NK-92 (cell line): Measurements from ENCODE around the gene ADD1.

ENCODE experiments used
- DNase-seq: peaks from one replicate; lab custom pipeline; 2025; ENCODE audit not compliant: unreplicated experiment; lab: John Stamatoyannopoulos, UW

The ADD1 gene

GRCh38 chr4:2858451-2859217, 15.0 kb downstream of the ADD1 start:
- no peak for DNase-seq

- no peak for DNase-seq
Observed at GRCh38 chr4:2859514-2859913, 15.9 kb downstream of the ADD1 start.

DNA sequence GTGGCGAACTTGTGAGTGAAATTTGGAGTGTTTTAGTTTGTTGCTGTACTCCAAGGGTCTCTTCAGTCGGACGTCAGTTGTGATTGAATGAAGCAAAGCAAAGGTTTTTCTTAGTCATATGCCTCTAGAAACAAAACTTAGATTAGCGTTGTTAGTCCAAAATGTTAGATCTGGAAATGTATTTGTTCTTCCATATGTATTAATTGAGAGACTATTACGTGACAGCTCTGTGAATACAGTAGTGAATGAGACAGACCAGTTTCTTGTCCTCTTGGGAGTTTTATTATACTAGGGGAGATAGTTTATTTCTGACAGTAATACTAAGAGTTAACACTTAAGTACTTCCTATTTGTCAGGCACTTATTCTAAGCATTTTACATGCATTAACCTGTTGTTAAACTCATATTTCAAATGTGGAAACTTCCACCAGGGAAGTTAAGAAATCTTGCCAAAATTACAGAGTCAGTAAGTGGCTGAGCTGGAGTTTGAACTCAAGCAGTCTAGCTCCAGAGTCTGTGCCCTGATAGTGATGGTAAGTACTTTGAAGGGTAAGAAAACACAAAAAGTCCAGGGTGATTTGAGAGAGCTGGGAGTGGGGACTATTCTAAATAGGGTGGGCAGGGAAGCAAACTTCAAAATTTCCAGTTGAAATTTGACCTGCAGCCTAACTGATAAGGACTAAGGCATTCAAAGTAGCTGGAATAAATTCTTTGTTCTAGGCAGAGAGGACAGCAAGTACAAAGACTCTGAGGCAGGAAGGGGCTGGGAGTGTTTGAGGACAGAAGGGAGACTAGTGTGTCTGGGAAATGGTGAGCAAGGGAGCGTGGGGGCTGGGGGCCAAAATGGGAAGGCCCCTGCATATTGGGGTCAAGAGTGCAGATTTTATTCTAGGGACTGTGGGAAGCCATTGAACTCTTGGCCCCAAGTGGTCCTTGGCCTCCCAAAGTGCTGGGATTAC, 17.0 kb downstream of the ADD1 start:
- no peak for DNase-seq

GRCh38 chr4:2861631-2862436, 18.2 kb downstream of the ADD1 start:
- no peak for DNase-seq

DNA sequence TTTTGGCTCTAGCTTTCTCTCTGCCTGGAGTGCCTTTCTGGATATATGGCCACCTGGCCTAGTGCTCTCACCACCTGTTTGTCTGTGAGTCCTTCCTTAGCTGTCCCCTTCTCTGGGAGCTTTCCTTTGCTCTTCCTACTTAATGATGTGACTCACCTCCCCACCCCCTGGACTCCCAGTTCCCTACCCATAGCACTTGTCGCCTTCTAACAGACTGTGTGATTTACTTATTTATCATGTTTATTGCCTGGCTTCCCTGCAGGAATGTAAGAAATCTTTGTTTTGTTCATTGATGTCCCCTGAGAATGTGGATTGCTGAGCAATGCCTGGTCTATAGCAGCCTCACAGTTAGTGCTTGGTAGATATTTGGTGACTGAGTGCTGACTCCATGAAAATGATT, 18.9 kb downstream of the ADD1 start:
- no peak for DNase-seq

DNA sequence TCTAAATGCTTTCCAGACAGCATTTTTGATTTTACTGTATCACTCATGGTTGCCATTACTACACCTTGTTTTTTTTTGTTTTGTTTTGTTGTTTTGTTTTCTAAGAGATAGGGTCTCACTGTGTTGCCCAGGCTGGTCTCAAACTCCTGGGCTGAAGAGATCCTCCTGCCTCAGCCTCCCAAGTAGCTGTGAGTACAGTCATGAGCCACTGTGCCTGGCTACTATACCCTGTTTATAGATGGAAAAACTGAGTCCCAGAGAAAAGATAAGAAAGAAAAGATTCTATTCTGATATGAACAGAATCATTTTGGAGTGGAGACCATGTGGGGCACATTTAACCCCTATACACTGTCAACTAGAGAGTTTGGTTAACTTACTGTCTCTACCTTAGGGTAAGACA, 20.0 kb downstream of the ADD1 start:
- no peak for DNase-seq

DNA sequence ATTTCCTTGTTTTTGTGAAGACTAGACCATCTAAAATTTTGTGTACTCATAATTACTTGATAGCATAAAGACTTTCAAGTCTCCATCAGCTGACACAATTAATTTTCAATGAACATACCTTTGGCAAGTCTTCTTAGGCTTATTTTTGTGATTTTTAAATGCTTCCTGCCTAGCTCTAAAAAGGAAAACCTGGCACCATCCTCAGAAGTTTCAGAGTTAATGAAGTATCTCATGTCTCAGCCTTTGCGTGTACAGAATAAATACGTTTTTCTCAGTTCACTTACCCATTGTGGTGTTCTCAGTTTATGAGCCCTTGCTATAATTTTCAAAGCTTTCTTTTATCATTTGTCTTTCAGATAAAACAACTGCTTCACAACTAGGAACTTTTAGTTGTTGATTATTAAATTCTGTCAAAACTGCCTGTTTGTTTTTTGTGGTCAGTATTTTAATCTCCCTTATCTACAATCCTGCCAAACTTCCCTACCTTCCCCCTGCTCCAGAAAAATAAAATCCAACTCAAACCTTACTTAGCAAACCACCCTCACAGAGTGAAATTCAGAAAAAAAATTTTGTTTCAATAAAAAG, 21.6 kb downstream of the ADD1 start:
- no peak for DNase-seq

- no peak for DNase-seq
Observed at GRCh38 chr4:2866160-2866861, 22.7 kb downstream of the ADD1 start.

DNA sequence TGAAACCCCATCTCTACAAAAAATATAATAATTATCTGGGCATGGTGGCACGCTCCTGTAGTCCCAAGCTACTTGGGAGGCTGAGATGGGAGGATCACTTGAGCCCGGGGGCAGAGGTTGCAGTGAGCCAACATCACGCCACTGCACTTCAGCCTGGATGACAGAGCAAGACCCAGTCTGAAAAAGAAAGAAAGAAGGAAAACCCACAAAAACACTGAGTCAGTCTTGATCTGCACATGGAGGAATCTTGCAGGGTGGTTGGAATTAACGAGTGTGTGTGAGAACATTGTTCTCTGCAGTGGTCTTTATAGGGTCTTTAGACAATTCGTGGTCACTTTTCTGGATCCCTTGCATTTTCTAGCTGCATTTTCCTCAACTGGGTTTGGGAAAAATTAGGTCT, 23.2 kb downstream of the ADD1 start:
- no peak for DNase-seq

GRCh38 chr4:2867758-2868491, 24.3 kb downstream of the ADD1 start:
- DNase-seq = no peak

GRCh38 chr4:2868877-2869487, 25.3 kb downstream of the ADD1 start:
- DNase-seq = no peak

GRCh38 chr4:2869659-2870058, 26.0 kb downstream of the ADD1 start:
- DNase-seq = no peak

DNA sequence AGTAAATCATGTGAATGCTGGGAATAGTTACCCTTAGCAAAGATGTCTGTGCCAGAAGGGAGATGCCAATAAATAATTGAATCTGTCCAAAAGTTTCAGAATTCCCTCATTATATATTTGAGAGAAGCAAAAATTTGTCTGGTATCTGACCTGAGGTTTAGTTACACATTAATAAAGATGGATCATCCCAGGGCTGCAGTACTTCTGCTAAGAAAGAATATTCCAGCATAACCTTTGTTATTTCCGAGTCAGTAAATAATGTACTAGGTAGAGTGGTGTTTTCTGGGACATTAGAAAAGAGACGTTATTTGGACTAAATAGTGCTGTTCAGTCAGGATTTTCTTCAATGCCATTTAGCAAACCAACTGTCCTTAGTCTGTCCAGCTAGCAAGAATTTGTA, 26.4 kb downstream of the ADD1 start:
- DNase-seq = no peak

DNA sequence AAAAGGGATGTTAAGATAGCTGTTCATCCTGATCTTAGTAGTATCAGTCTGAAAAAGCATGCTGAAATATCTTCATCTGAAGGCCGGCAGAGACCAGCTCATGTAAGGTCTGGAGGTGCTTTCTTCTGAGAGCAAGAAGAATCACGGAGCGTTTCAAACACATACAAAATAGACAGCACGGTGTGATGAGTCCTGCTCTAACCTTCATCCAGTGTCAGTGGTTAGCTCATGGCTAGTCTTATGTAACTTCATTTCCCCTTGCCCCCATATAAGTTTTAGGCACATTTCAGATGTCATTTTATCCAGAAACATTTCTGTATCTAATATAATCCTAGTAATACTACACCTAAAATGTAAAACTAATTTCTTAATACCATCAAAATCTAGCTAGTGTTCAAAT, 27.8 kb downstream of the ADD1 start:
- no peak for DNase-seq

DNA sequence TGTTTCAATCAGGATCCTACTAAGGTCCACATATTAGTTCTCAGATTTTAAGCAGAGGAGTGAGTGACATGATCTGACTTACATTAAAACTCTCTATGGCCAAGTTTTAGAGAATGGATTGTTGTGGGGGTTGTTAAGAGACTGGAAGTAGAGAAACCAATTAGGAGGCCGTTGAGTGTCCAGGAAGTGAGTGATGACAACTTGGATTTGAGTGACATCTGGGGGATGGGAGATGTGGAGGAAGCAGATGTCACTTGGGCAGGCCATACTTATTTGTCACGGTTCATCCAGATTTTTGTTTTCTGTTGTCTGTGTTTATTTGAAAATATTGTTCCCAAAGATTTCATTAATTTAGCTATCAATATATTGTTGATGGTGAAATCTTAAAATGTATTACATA, 28.3 kb downstream of the ADD1 start:
- no peak for DNase-seq

- no peak for DNase-seq
Observed at GRCh38 chr4:2873329-2873728, 29.7 kb downstream of the ADD1 start.

- no peak for DNase-seq
Observed at GRCh38 chr4:2874861-2875260, 31.2 kb downstream of the ADD1 start.

- DNase-seq = no peak
Observed at GRCh38 chr4:2875556-2875955, 31.9 kb downstream of the ADD1 start.

GRCh38 chr4:2878346-2878745, 34.7 kb downstream of the ADD1 start:
- no peak for DNase-seq
